Fibroblast of peridontal ligament (primary cell): Measurements from ENCODE around the gene YEATS4.
"Not testable (repeated sequence)": the region's sequence is repeated elsewhere in the genome, so short reads cannot be mapped to it uniquely, and the experiment has no call there.

Experiments
- DNase-seq: peaks from one replicate; pipeline ENCODE4 v3.0.0-alpha.2; 2010; ENCODE audit errors: extremely low read depth

The YEATS4 gene

GRCh38 chr12:69359531-69360347 lies at the start of gene YEATS4:
Gene YEATS4 (plus strand): TSS chr12:69359743. CDS start chr12:69359973, 230 bp downstream.
- peak; percentile 81 for DNase-seq

- no peak for DNase-seq
These were observed 46.3 kb upstream of the YEATS4 start for GRCh38 chr12:69313209-69313608.

- DNase-seq = not testable (repeated sequence)
These were observed 42.8 kb upstream of the YEATS4 start for GRCh38 chr12:69316784-69317183.

GRCh38 chr12:69317233-69317632 lies 42.3 kb upstream of the YEATS4 start:
- DNase-seq = not testable (repeated sequence)

- no peak for DNase-seq
These were observed 41.3 kb upstream of the YEATS4 start for GRCh38 chr12:69318225-69318624.

GRCh38 chr12:69321351-69321750 lies 38.2 kb upstream of the YEATS4 start:
- no peak for DNase-seq

- no peak for DNase-seq
These were observed 34.6 kb upstream of the YEATS4 start for GRCh38 chr12:69324797-69325466.

GRCh38 chr12:69328426-69328825 lies 31.1 kb upstream of the YEATS4 start:
- DNase-seq = no peak

GRCh38 chr12:69329669-69330428 lies 29.7 kb upstream of the YEATS4 start:
- no peak for DNase-seq

- peak; percentile 10 for DNase-seq
These were observed 28.8 kb upstream of the YEATS4 start for GRCh38 chr12:69330475-69331473.

GRCh38 chr12:69331519-69331908 lies 28.0 kb upstream of the YEATS4 start:
- DNase-seq = no peak

GRCh38 chr12:69331909-69332684 lies 27.4 kb upstream of the YEATS4 start:
- no peak for DNase-seq

GRCh38 chr12:69332815-69333358 lies 26.7 kb upstream of the YEATS4 start:
- DNase-seq = no peak

GRCh38 chr12:69334158-69334557 lies 25.4 kb upstream of the YEATS4 start:
- DNase-seq = no peak

GRCh38 chr12:69337311-69338090 lies 22.0 kb upstream of the YEATS4 start:
- no peak for DNase-seq

- DNase-seq = no peak
These were observed 21.3 kb upstream of the YEATS4 start for GRCh38 chr12:69338120-69338859.

GRCh38 chr12:69338936-69339335 lies 20.6 kb upstream of the YEATS4 start:
- DNase-seq = no peak

- DNase-seq = no peak
These were observed 19.5 kb upstream of the YEATS4 start for GRCh38 chr12:69339999-69340398.

- DNase-seq = no peak
These were observed 18.2 kb upstream of the YEATS4 start for GRCh38 chr12:69341328-69341727.
